Stimulated activated CD4-positive, alpha-beta T cell treated with anti-CD3 and anti-CD28 coated beads, TNF-alpha, amount 100 ng/mL, for 24 hours (primary cell): ENCODE data around the gene ORM1.
A peak's percentile ranks its signal among the peaks of the same experiment; 100 is the strongest.

ENCODE experiments used
- DNase-seq, 3 experiments: peaks; one replicate each; pipeline ENCODE4 v3.0.0-alpha.2; 2020; ENCODE audit warnings: low read depth in 3 of 3

ORM1 gene

GRCh38 chr9:114287001-114287762 is 35.7 kb upstream of the ORM1 start:
- no peak for DNase-seq

DNA sequence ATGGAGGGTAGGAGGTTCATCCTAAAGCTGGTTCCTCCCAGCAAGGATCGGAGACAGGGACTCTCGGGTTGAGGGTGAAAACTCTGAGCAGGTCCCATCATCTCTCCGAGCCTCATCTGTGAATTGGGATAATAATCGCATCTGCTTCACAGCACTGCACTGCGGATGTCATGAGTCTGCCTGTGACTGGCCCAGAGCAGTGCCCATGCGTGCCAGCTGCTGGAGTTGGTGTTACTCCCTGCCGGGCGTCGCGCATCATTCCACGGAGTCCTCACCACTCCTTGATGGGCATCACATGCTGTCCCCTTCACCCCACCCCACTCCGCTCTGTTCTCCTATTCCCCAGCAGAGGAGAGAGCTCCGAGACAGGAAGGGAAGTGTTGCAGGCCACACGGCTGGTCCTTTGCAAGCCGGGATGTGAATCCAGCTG is 35.1 kb upstream of the ORM1 start:
- DNase-seq: no peak

- no peak for DNase-seq
Observed at GRCh38 chr9:114288193-114289091, 34.5 kb upstream of the ORM1 start.

- DNase-seq: no peak
Observed at GRCh38 chr9:114289106-114289505, 33.8 kb upstream of the ORM1 start.

GRCh38 chr9:114289571-114290481 is 33.1 kb upstream of the ORM1 start:
- DNase-seq: no peak

DNA sequence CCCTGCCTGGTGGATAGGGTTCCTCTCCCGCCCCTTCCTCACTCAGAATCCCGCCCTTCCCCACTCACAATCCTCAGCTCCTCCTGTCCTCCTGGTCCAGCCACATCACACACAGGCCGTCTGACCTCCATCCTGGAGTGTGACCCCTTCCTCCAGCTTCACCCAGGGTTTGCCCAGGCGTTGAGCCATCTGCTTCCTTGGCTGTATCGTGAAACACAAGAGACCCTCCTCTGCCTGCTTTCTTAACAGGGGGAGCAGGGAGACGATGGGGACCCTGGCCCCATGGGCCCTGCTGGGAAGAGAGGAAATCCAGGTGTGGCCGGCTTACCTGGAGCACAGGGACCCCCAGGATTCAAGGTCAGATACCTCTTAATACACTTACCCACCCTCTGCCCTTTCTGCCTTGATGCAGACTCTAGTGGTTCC is 32.3 kb upstream of the ORM1 start:
- no peak for DNase-seq

DNA sequence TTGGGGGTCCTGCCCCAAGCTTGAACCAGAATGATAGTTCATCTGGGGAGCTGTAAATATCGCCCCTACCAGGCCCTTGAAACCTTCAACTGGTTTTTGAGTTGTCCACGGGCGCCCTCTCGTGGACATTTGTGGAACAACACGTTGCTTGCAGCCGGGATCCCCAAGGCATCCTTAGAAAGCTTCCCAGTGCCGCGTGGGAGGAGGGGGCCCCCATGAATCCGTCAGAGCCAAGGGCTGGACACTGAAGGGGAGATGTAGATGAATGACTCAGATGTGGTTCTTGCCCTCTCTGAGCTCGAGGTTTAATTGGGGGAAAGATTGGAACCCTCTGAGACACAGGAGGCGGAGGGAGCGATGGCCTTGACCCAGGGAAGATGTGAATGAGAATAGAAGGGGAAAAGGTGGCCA is 31.8 kb upstream of the ORM1 start:
- DNase-seq: peak; percentile 51 to 66 (median 55)

- no peak for DNase-seq
Observed at GRCh38 chr9:114291886-114292590, 30.9 kb upstream of the ORM1 start.

GRCh38 chr9:114294664-114295063 is 28.2 kb upstream of the ORM1 start:
- DNase-seq: no peak

DNA sequence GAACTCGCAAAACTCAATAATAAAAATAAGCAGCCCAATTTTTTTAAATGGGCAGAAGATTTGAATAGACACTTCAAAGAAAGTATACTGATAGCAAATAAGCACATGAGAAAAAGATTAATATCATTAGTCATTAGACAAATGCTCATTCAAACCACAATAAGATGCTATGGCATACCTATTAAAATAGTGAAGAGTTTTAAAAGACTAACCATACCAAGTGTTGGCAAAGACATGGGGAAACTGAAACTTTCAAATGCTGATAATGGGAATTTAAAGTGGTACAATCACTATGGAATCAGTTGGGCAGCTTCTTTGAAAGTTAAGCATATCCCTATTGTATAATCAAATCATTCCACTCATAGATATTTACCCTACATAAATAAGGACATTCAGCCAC is 26.6 kb upstream of the ORM1 start:
- DNase-seq: no peak

DNA sequence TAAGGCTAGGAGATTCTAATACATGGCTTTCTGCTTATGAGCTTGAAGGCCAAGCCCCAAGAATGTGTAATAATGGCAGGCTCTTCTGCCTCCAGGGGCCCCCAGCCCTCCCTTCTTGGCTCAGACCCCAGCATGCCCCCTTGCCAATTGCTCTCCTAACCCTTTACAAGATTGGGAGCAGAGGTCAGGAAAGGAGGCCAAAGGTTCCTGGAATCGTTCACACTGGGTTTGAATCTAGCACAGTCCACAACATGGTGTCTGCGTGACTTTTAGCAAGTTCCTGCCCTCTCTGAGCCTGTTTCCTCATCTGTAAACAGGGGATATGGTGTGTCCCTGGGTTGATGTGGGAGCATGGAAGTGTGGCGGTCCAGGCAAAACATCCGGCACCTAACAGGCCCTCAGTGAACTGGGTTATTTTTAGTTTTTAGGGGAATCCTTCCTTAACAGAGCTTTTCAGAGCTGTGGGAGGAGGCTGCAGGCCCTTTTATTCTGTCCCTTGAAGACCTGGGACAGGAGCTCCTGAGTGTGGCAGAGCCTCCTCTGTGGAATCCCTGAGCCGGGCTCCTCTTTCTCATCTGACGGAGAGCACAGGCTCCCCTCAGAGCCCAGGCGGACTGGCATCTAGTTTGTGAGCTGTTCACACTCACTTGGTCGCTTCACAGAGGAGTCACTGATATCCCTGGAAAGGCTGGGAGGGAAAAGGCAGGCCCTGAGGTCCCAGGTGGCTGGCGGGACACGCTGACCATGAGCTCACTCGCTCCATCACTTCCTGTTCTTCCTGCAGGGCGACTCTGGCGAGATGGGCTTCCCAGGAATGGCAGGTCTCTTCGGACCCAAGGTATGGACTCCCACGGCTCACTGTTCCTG is 23.4 kb upstream of the ORM1 start:
- no peak for DNase-seq

DNA sequence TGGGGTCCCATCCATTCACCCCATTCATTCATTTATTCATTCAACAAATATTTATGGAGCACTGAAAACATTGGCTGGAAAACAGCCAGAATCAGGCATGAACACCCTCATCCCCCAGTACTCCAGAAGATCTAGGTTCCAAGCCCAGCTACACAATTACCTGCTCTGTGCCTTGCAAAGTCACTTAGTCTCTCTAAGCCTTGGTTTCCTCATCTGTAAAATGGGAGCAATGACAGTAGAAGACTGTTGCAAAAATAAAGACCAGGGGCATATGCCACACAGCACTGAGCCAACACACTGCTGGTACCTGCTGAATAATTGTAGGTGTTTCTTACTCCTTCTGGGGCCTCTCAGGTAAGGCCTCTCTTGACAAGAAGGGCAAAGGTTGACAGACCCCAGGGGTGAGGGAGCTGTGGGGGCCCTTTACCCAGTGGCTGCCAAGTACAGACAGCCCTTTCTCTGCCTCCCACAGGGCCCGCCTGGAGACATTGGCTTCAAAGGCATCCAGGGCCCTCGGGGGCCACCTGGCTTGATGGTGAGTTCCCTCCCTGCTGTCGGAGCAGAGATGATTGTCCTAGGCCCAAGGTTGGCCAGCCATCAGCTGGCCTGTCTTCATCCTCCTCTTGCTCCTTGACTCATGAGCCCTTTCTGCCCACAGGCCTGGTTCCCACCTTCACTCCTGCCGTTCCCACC is 22.6 kb upstream of the ORM1 start:
- no peak for DNase-seq

- DNase-seq: no peak
Observed at GRCh38 chr9:114300846-114301797, 21.8 kb upstream of the ORM1 start.

DNA sequence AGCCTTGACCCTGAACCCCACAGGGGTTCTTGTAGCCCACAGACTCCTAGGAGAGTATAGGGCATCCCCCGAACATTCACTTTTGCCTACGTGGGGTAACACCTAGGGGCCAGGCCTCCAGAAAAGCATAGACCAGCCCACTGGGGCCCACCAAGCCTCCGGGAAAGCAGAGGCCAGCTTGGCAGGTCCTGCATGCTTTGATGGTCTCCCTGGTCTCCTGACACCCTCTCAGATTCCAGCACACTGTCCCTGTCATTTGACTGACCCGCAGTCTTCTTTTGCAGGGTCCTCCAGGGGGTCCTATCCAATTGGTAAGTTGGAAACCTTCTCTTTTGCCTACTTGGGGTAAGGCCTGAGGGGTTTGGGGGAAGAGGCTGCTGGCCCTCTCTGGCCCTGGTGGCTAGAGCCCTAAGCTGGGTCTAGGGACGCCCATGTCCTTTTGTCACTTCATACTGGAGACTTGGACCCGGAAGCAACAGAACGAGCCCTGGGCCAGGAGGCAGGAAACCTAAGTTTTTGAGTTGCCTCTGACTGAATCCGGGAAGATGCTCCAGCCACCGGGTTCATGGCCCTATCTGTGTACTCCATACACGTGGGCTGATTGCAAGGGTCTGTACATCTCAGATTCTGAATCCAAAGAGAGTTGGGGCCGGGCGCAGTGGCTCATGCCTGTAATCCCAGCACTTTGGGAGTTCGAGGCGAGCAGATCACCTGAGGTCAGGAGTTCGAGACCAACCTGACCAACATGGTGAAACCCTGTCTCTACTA is 20.9 kb upstream of the ORM1 start:
- no peak for DNase-seq

GRCh38 chr9:114302727-114303126 is 20.2 kb upstream of the ORM1 start:
- DNase-seq: no peak

DNA sequence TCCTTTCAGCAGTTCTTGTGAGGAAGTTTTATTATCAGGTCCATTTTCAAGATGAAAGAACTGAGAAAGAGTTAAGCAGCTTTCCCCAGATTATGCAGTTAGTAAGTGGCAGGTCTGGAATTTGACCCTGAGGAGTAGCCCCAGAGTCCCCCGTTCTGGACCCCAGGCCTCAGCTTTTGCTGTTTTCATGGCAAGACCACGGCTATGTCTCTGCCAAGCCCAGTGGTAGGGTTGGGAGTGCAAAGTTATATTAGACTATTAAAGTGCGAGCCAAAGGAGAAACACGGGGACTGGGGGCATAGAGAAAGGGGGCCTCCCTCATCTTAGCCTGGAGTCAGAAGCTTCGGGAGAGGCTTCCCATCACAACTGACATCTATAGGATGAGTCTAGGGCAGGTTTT is 19.3 kb upstream of the ORM1 start:
- no peak for DNase-seq

- DNase-seq: no peak
Observed at GRCh38 chr9:114303977-114304376, 18.9 kb upstream of the ORM1 start.
